Left ventricle myocardium inferior (tissue), 1 donor: Measurements from ENCODE around the gene ESRRB. TPM values are rescaled to one million over a fixed set of nuclear protein-coding genes. Genes with fewer than 3 reads are reported as not detected.
"Not testable (repeated sequence)": the region's sequence is repeated elsewhere in the genome, so short reads cannot be mapped to it uniquely, and the experiment has no call there.

Experiments
- DNase-seq: peaks from one replicate; pipeline ENCODE4 v3.0.0-alpha.2; 2020
- H3K27ac ChIP-seq: fragments of 200-600 bp; replicated peaks from 2 replicates; pipeline ENCODE4 v1.8.0; 2021
- H3K27me3 ChIP-seq: fragments of 200-600 bp; 2 replicates; pipeline ENCODE4 v1.8.0; 2021; ENCODE audit warnings: low read depth
- H3K36me3 ChIP-seq: fragments of 200-600 bp; 2 replicates; pipeline ENCODE4 v1.8.0; 2021
- H3K4me1 ChIP-seq: fragments of 200-600 bp; 2 replicates; pipeline ENCODE4 v1.8.0; 2021
- H3K4me3 ChIP-seq: fragments of 200-600 bp; 2 replicates; pipeline ENCODE4 v1.8.0; 2021; ENCODE audit warnings: mild to moderate bottlenecking, moderate library complexity
- H3K9me3 ChIP-seq: fragments of 200-600 bp; replicated peaks from 2 replicates; pipeline ENCODE4 v1.8.0; 2021
- intact Hi-C: fragments of 100-400 bp; cut with micrococcal nuclease; formaldehyde crosslinking; loops from one replicate; pipeline ENCODE4 v1.11.0; 2022
- total RNA-seq: library from RNA; stranded (reverse); fragmentation: NEBNext Ultra II Directional; extraction: Animal tissue kit (Norgen Biotek cat#: 25700); gene quantifications from one replicate; pipeline ENCODE4 v1.2.1, GENCODE V29; 2021
- TF ChIP-seq, protein P1 (sequence below): fragments of 200-600 bp; IDR thresholded peaks from 2 replicates; pipeline ENCODE4 v1.8.0; 2021; ENCODE audit warnings: antibody characterized with exemption, mild to moderate bottlenecking, borderline replicate concordance
- donor health status: DM: no; HTN: yes; CAD: no; lungs with severe emphysema.

The ESRRB gene
- total RNA-seq, 1 donor from 2014 or later, result 16.9 TPM

DNA sequence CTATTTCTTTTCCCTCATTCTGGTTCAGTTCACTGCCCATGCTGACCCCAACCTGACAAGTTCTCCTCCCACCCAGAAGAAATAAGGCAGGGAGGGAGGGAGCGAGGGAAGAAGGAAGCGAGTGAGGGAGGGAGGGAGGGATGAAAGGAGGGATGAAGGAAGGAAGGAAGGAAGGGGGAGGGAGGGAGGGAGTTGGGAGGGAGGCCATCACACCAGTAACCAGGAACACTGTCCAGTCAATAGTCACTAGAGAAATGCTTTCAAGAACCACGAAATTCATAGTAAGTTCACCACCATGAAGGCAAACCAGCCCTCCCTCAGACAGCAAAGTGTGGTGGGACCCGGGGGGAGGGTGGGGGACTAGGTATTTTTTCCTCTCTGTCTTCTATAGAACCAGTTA is 142.4 kb downstream of the ESRRB start:
- intact Hi-C loops, result no loop called here
- no peaks in the 10 kb centered on the region for H3K36me3 ChIP-seq
- TF ChIP-seq, protein P1, sequence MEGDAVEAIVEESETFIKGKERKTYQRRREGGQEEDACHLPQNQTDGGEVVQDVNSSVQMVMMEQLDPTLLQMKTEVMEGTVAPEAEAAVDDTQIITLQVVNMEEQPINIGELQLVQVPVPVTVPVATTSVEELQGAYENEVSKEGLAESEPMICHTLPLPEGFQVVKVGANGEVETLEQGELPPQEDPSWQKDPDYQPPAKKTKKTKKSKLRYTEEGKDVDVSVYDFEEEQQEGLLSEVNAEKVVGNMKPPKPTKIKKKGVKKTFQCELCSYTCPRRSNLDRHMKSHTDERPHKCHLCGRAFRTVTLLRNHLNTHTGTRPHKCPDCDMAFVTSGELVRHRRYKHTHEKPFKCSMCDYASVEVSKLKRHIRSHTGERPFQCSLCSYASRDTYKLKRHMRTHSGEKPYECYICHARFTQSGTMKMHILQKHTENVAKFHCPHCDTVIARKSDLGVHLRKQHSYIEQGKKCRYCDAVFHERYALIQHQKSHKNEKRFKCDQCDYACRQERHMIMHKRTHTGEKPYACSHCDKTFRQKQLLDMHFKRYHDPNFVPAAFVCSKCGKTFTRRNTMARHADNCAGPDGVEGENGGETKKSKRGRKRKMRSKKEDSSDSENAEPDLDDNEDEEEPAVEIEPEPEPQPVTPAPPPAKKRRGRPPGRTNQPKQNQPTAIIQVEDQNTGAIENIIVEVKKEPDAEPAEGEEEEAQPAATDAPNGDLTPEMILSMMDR, result no peak
- H3K9me3 ChIP-seq, result peaks cover 18% of the 10 kb centered on the region
- no peak for DNase-seq
- no peak overlapping the region for H3K27ac ChIP-seq
- H3K4me3 ChIP-seq, result no peak overlapping the region
- H3K4me1 ChIP-seq, result no peaks in the 10 kb centered on the region
- H3K27me3 ChIP-seq, result no peaks in the 10 kb centered on the region

- Histone ChIP-seq H3K4me3 (no peak overlapping the region), H3K27me3 (peaks cover 6% of the 10 kb centered on the region), H3K9me3 (peaks cover 18% of the 10 kb centered on the region), H3K36me3 (no peaks in the 10 kb centered on the region), H3K27ac (no peak overlapping the region), H3K4me1 (no peaks in the 10 kb centered on the region)
- TF ChIP-seq, protein P1, result no peak
- intact Hi-C loops, result no loop called here
- DNase-seq, result no peak
Observed at GRCh38 chr14:76525106-76525821, 149.3 kb downstream of the ESRRB start.

DNA sequence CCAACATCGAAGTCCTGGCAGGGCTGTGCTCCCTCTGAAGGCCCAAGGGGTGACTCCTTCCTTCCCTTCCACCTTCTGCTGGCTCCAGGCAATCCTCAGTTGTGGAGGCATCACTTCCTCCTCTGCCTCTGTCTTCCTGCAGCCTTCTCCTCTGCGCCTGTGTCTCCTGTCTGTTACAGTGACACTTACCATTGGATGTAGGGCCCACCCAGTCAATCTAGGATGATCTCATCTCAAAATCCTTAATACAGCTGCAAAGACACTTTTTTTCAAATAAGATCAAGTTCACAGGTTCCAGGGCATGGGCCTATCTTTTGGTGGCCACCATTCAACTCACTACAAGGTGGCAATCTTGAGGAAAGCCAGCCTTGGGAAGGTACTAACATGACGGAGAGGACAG is 155.1 kb downstream of the ESRRB start:
- TF ChIP-seq, protein P1, result no peak
- Histone ChIP-seq H3K27ac (no peak overlapping the region), H3K4me3 (no peak overlapping the region), H3K27me3 (peaks cover 22% of the 10 kb centered on the region), H3K9me3 (no peaks in the 10 kb centered on the region), H3K4me1 (no peaks in the 10 kb centered on the region), H3K36me3 (no peaks in the 10 kb centered on the region)
- DNase-seq, result no peak
- intact Hi-C loops, result no loop called here

DNA sequence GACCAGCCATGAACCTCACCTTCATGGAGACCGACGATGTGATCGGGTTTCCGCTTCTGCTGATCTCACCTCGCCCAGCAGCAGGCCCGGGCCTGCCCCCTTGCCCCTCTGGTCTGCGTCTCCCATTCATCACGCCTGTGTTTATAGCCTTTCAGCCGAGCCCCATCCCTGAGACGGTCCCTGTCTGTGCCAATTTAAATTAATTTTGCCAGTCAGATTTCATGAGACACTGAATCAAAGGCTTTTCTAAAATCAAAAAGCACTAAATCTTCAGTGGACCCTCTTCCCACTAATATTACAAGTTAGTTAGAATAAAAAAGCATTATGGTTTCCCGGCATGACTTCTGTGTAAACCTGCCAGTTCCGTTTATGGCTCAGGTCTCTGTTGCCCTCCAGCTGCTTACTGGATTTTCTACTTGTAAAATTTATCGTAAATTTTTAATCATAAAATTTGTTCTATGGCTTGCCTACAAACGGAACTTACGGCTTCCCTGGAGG is 155.9 kb downstream of the ESRRB start:
- no peak overlapping the region for H3K4me3 ChIP-seq
- H3K4me1 ChIP-seq, result no peaks in the 10 kb centered on the region
- no peaks in the 10 kb centered on the region for H3K36me3 ChIP-seq
- no peaks in the 10 kb centered on the region for H3K9me3 ChIP-seq
- H3K27ac ChIP-seq, result no peak overlapping the region
- H3K27me3 ChIP-seq, result peaks cover 22% of the 10 kb centered on the region
- intact Hi-C loops, result no loop called here
- no peak for DNase-seq
- TF ChIP-seq, protein P1, result no peak

DNA sequence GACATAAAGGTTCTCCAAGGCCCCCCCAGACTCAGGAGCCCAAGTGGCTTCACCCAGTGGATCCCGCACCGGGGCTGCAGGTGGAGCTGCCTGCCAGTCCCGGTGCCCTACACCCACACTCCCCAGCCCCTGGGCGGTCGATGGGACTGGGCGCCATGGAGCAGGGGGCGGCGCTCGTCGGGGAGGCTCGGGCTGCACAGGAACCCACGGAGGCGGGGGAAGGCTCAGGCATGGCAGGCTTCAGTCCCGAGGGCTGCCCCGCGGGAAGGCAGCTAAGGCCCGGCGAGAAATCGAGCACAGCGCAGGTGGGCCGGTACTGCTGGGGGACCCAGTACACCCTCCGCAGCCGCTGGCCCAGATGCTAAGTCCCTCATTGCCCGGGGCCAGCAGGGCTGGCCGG is 160.7 kb downstream of the ESRRB start:
- H3K4me3 ChIP-seq, H3K4me1 ChIP-seq, H3K36me3 ChIP-seq, H3K27ac ChIP-seq, intact Hi-C loops, H3K9me3 ChIP-seq, DNase-seq: not testable (repeated sequence)
- peaks cover 24% of the 10 kb centered on the region for H3K27me3 ChIP-seq

GRCh38 chr14:76537906-76538647 is 162.1 kb downstream of the ESRRB start:
- Histone ChIP-seq H3K4me1 (no peaks in the 10 kb centered on the region), H3K27ac (no peak overlapping the region), H3K36me3 (no peaks in the 10 kb centered on the region), H3K4me3 (no peak overlapping the region), H3K27me3 (peaks cover 24% of the 10 kb centered on the region), H3K9me3 (no peaks in the 10 kb centered on the region)
- TF ChIP-seq, protein P1, result no peak
- DNase-seq, result no peak
- intact Hi-C loops, result no loop called here
